ENCODE data around the gene JUP.

JUP gene

GRCh38 chr17:41823580-41823979, 37.1 kb upstream of the JUP start:
- no peak for TF ChIP-seq CTCF (IDR thresholded peaks at IDR 0.05; ENCODE audit: low read depth, low read length, missing control alignments)
- in situ Hi-C loops (cut with HindIII; ENCODE audit: low sequenced_read_pairs): no loop called here
- H3K4me3 ChIP-seq (ENCODE audit: low read depth, low read length): no peak overlapping the region
- DNase-seq (ENCODE audit: low read depth): no peak

GRCh38 chr17:41823141-41823524, 36.6 kb upstream of the JUP start:
- DNase-seq (ENCODE audit: low read depth): no peak

GRCh38 chr17:41822216-41823140, 36.0 kb upstream of the JUP start:
- H3K4me3 ChIP-seq (ENCODE audit: low read depth, low read length): no peak overlapping the region
- in situ Hi-C loops (cut with HindIII; ENCODE audit: low sequenced_read_pairs): no loop called here
- TF ChIP-seq CTCF (IDR thresholded peaks at IDR 0.05; ENCODE audit: low read depth, low read length, missing control alignments): no peak
- DNase-seq (ENCODE audit: low read depth): no peak

More at GRCh38 chr17:41823141-41823524, 36.6 kb upstream of the JUP start:
- no peak overlapping the region for H3K4me3 ChIP-seq (ENCODE audit: low read depth, low read length)
- in situ Hi-C loops (cut with HindIII; ENCODE audit: low sequenced_read_pairs): no loop called here
- no peak for TF ChIP-seq CTCF (IDR thresholded peaks at IDR 0.05; ENCODE audit: low read depth, low read length, missing control alignments)

GRCh38 chr17:41821776-41822175, 35.3 kb upstream of the JUP start:
- H3K4me3 ChIP-seq (ENCODE audit: low read depth, low read length): no peak overlapping the region
- no peak for TF ChIP-seq CTCF (IDR thresholded peaks at IDR 0.05; ENCODE audit: low read depth, low read length, missing control alignments)
- DNase-seq (ENCODE audit: low read depth): no peak
- in situ Hi-C loops (cut with HindIII; ENCODE audit: low sequenced_read_pairs): no loop called here

GRCh38 chr17:41818024-41818423, 31.5 kb upstream of the JUP start:
- in situ Hi-C loops (cut with HindIII; ENCODE audit: low sequenced_read_pairs): no loop called here
- TF ChIP-seq CTCF (IDR thresholded peaks at IDR 0.05; ENCODE audit: low read depth, low read length, missing control alignments): no peak
- no peak for DNase-seq (ENCODE audit: low read depth)
- no peak overlapping the region for H3K4me3 ChIP-seq (ENCODE audit: low read depth, low read length)

- in situ Hi-C loops (cut with HindIII; ENCODE audit: low sequenced_read_pairs): no loop called here
- TF ChIP-seq CTCF (IDR thresholded peaks at IDR 0.05; ENCODE audit: low read depth, low read length, missing control alignments): no peak
- no peak overlapping the region for H3K4me3 ChIP-seq (ENCODE audit: low read depth, low read length)
- no peak for DNase-seq (ENCODE audit: low read depth)
Measured at GRCh38 chr17:41816637-41817320, 30.3 kb upstream of the JUP start.

All from astrocyte of the cerebellum (primary cell).